Left kidney (tissue), 2 donors: ENCODE measurements around the gene STARD9. TPM values are rescaled to one million over a fixed set of nuclear protein-coding genes. Genes with fewer than 3 reads are reported as not detected.
"Not testable (repeated sequence)": the region's sequence is repeated elsewhere in the genome, so short reads cannot be mapped to it uniquely, and the experiment has no call there.

Experiments used
- DNase-seq: peaks from one replicate; pipeline ENCODE4 v3.0.0-alpha.2; 2013
- polyA plus RNA-seq: library from polyadenylated mRNA; unstranded; fragments of 120-200 nt; gene quantifications from one replicate; pipeline ENCODE4 v1.2.1, GENCODE V29; 2013; ENCODE audit not compliant: insufficient read length

Gene STARD9
- polyA plus RNA-seq, 1 donor, result 14.3 TPM

GRCh38 chr15:42584031-42584765 is 8.8 kb downstream of the STARD9 start:
- DNase-seq, result no peak

GRCh38 chr15:42590619-42591237 is 15.3 kb downstream of the STARD9 start:
- no peak for DNase-seq

DNA sequence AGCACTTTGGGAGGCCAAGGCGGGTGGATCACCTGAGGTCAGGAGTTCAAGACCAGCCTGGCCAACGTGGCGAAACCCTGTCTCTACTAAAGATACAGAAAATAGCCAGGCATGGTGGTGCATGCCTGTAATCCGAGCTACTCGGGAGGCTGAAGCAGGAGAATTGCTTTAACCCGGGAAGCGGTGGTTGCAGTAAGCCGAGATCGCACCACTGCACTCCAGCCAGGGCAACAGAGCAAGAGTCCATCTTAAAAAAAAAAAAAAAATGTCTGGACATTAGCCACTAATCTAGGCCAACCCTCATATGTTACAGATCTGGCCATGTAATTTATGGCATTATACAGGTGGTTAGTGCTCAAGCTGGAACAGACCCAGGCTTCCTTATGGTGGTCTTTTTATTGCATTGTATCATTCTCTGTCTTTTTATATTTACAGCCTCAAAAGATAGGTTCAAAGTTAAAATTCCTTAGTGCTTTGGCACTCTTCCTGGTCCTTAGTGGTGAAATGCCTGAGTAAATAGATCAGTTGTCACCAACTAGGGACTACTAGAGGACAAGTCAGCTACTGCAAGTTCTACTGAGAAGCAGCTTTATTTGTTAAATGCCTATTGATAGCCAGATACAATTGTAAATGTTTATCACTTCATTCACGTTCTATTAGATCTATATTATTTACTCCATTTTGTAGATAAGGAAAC is 16.0 kb downstream of the STARD9 start:
- DNase-seq, result no peak

- DNase-seq, result no peak
These were observed 17.3 kb downstream of the STARD9 start for GRCh38 chr15:42592716-42593115.

DNA sequence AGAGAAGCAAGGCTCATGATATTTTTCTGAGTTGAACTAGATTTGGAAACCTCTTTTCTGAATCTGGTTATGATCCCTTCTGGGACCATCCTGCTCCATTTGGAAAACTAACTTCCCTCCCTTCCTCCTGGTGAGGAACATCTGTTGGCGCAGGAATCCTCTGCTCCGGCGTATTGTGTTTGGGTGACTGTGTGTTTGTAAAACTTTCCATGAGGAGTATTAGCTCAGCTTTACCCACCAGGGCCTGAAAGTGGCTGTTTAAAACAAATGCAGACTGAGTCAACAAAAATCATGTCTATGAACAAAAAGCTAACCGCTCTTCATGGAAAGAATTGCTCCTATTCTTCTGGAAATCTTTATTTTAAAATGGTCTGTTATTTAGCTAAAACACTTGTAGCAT is 17.7 kb downstream of the STARD9 start:
- no peak for DNase-seq

- DNase-seq, result no peak
These were observed 18.7 kb downstream of the STARD9 start for GRCh38 chr15:42594095-42594494.

- DNase-seq, result no peak
These were observed 20.3 kb downstream of the STARD9 start for GRCh38 chr15:42595626-42596240.

- DNase-seq, result not testable (repeated sequence)
These were observed 25.9 kb downstream of the STARD9 start for GRCh38 chr15:42601316-42601715.

DNA sequence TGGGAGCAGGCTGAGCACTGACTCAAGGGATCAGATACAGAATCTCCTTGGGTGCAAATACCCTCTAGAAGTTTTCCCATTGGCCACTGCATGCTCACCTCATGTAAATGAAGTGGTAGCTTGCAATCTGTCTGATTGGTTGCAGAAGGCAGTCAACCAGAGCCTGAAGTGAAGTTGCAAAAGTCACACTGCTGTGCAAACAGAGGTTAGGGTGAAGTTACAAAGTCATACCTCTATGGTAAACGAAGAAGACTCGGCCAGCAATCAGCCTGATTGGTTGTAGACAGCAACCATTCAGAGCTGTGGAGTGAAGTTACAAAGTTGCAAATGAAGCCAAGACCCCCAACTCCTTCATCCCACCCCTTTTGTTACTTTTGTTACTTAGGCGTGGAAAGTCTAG is 27.1 kb downstream of the STARD9 start:
- no peak for DNase-seq

DNA sequence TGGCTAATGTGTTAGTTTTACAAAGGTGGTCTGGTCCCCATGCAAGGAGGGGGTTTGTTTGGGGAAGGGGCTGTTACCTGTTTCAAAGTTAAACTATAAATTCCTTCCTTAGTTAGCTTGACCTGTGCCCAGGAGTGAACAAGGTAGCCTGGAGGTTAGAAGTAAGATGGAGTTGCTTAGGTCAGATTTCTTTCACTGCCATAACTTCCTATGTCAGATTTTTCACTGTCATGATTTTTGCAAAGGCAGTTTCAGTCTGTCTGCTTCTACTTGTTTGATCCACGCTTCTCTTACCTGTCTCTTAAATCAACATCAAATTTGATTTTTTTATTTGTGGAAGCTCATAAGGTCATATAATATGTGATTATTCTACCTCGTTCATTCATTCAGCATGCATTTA is 28.6 kb downstream of the STARD9 start:
- no peak for DNase-seq

- DNase-seq, result no peak
These were observed 29.7 kb downstream of the STARD9 start for GRCh38 chr15:42604894-42605744.

DNA sequence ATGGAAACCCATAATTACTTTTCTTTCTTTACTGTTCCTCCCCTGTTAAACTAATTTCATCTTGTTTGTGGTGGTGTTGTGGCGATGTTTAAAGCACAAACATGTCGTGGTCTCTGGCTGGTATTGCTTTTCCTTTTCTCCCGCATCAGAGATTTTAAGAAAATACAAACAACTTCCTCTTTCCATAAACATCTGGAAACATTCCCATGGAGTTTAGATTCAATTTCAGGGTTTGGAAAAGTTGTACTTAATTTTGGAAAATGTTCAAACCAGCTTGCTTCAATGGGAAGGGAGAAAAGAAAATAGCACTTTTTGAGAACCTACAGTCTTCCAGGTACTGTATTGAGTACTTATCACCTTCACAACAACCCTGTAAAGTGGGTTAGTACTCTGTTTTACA is 30.4 kb downstream of the STARD9 start:
- no peak for DNase-seq

DNA sequence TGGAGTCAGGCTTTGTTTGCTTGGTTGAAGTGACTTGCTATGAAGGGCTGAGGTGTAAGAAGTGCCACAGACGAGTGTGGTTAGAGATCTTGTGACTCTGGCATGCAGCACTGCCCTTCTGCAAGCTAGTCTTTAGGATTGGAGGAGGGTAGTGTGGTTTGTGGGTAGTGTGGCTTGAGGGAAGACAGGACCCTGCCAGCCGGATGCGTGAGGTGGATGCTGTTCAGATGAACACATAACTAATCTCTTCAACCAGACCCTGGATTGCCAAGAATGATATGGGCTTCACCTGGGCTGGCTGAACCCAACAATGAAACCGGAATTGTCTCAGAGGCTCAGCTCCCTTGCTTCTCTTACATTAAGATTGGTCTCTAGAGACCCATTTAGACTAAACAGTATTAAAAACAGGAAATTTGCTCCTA is 32.7 kb downstream of the STARD9 start:
- DNase-seq, result no peak

DNA sequence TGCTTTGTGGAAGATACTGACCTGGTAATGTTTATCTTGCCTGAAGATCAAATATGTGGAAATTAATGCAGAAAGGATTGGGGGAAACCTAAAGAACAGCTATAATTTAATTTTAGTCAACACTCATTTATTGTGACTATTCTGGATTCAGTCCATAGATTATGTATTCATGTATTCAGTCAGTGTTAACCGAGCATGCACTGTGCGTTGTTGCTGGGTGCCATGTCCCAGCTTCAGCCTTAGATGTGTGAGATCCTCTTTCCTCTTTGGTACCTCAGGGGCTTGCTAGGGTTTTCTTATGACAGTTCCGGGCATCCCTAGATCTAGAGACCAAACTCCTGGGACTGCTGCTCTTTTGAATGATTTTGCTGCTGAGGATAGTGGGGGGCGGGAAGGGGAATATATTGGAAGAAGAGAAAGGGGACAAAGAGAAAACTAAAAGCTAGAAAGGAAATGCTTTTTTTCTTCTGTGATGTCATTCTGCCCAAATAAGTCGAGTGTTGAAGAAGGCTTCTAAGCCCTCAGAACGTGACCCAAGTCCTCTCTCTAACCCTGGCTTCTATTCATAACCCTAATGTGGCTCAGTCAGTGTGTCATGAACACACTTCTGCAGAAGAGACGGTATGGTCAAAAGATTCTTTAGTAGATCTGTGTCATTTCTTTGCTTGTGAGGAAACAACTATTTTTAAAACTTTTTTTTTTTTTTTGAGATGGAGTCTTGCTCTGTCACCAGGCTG is 33.5 kb downstream of the STARD9 start:
- no peak for DNase-seq

DNA sequence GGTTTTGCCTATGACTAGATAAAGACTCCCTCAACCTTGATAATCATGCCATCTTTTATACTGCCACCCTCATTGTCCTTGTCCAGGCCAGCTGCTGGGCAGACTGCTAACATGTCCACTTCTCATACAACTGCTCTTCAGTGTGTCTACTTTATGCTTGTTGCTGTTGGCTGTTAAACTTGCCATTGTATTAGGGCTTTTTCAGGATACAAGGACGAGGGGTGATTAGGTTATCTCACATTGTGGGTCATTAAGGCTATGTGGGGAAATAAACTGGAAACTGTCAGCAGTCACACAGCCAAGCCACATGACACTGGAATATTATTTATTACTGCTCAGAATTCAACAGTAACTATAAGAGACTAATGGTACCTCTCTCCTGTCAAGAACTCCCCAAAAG is 36.1 kb downstream of the STARD9 start:
- no peak for DNase-seq

- no peak for DNase-seq
These were observed 37.0 kb downstream of the STARD9 start for GRCh38 chr15:42612367-42612912.

- no peak for DNase-seq
These were observed 40.7 kb downstream of the STARD9 start for GRCh38 chr15:42616107-42616506.

- DNase-seq, result no peak
These were observed 44.4 kb downstream of the STARD9 start for GRCh38 chr15:42619656-42620371.

DNA sequence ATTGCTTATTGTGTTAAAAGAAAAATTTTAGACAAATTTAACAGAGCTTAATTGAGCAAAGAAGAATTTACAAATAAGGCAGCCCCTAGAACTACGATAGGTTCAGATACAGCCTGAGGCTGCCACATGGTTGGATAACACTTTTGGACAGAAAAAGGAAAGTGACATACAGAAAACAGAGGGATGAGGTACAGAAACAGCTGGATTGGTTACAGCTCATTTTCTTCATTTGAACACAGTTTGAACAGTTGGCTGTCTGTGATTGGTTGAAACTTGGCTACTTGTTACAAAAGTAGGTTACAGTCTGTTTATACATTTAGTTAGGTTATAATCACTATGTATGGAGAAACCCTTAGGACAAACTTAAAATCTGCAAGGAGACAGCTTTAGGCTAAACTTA is 46.0 kb downstream of the STARD9 start:
- no peak for DNase-seq
